Measurements from ENCODE around the gene TIMM44.

The TIMM44 gene

DNA sequence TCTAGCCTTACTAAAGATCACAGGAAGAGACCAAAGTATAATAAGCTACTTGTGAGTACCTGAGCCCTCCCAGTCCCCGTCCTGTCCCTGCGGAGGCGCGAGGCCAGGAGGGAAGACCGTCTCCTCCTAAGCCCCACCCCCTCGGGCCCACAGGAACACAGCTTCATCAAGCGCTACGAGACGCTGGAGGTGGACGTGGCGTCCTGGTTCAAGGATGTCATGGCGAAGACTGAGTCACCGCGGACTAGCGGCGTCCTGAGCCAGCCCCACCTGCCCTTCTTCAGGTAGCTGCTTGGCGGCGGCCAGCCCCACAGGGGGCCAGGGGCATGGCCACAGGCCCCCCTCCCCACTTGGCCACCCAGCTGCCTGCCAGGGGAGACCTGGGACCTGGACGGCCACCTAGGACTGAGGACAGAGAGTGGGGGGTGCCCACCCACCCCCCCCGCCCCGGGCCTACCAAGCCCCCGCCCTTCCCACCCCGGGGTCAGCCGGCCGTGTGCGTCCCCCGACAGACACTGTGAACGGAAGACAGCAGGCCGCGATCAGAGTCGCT, 31.2 kb downstream of the TIMM44 start:
- DNase-seq, result no peak

DNA sequence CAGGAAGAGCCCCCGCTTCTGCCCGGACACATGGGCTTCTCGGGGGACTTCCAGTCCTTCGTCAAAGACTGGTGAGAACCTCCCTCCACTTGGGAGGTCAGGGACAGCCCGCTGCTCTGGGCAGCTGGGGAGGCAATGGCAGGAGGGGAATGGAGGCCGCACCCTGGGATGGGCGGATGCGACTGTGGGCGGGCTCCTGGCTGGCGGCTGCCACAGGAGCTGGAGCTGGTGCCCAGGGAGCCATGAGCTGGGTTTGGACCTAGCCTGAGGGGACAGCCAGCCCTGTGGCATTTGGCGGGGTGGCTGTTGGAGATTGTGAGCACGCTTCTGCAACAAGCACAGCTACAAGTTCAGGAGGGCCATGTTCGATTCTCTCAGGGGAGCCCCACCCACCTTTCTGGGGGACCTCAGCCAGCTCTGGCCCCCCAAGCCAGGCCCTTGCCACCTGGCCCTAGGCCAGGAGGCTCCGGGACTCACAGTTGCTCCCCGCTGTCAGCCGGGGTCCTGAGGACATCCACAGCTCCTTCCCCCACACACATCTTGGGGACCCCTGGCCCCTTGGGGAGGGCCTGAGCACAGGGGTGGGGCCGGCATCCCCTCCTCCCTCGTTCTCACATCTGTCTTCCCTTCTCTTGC, 31.8 kb downstream of the TIMM44 start:
- no peak for DNase-seq

DNA sequence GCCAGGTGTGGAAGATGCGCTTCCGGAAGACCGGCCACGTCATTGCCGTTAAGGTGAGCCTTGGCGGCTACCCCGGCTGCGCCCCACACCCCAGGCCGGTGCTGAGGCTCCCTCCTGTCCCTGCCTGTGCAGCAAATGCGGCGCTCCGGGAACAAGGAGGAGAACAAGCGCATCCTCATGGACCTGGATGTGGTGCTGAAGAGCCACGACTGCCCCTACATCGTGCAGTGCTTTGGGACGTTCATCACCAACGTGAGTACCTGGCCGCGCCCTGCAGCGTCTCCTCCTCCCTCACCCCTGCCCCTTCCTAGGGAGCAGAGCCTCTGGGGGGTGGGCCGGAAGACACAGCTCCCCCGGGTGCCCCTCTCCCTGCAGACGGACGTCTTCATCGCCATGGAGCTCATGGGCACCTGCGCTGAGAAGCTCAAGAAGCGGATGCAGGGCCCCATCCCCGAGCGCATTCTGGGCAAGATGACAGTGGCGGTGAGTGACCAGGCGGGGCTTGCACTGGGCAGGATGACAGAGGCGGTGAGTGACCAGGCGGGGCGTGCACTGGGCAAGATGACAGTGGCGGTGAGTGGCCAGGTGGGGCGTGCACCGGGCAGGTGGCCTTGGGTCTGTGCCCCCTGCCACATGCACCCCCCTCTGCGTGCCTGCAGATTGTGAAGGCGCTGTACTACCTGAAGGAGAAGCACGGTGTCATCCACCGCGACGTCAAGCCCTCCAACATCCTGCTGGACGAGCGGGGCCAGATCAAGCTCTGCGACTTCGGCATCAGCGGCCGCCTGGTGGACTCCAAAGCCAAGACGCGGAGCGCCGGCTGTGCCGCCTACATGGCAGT, 32.9 kb downstream of the TIMM44 start:
- DNase-seq, result no peak

DNA sequence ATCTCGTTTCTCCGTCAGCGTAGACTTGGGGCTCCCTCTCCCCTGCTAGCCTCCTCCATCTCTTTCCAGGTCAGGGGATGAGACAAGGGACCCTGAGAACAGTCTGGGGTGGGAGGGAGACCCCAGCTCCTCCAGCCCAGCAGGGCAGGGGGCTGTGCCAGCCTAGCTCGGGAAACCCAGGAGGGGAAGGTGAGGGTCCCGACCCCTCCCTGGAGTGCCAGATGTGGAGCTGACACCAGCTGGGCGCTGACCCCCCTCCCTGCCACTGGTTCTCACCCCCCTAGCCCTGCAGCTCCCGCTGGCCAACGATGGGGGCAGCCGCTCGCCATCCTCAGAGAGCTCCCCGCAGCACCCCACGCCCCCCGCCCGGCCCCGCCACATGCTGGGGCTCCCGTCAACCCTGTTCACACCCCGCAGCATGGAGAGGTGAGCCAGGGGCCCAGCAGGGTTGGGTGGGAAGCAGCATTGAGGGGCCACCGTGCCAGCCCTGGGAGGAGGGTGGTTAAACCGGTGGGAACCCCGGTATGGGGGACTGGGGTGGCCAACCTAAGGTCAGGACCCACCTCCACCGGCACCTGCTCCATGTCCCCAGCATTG, 33.9 kb downstream of the TIMM44 start:
- DNase-seq, result no peak

DNA sequence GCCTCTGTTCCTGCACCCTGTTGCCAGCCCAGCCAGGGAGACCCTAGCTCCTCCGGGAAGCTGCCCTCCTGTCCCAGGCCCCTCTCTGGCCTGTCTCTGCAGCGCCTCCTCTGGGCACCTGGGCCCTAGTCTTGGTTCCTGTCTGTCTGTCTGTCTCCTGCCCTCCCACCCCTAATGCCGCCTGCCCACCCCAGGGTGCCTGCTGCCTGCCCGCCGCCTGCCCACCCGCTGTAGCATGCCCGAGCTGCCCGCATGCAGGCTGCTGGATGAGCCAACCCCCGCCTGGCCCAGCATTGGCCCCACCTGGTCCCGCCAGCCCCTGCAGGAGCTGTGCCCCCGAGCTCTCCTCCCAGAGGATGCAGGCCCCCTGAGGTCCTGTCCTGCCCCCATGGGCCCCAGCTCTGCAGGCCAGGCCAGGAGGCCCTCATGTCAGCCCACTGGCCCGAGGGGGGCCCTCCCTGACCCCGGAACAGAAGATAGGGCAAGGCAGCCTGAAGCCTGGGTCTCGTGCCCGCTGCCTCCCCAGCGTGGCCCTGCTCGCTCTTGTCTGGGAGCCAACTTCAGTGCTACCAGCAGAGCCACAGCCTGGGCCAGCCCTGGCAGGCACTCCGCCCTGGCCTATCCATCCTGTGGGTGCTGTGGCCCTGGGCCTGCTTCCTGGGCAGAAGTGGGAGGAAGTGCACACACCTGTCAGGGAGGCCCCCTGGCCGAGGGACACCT, 34.6 kb downstream of the TIMM44 start:
- DNase-seq, result no peak

DNA sequence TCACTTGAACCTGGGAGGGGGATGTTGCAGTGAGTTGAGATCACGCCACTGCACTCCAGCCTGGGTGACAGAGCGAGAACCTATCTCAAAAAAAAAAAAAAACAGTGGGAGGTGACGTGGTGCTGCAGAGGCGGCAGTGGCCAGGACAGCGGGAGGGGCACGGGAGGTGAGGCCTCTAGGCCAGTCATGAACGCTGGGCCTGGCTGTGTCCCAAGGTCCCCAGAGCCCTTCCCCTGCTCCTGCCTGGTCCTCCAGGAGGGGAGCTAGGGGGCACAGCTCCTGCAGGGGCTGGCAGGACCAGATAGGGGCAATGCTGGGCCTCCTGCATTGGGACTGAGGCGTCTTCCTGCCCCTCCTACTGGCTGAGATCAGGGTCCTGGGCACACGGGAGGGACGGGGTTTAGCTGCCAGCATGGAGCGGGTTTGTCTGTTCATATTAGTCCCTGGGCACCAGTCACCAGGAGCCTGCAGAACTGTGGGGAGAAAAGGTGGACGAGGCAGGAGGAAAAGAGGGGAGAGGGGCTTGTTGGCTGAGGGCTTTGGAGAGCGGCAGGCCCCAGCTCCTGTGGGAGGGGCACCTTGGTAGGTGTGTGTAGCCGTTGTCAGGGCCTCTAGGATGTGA, 35.3 kb downstream of the TIMM44 start:
- DNase-seq, result no peak

DNA sequence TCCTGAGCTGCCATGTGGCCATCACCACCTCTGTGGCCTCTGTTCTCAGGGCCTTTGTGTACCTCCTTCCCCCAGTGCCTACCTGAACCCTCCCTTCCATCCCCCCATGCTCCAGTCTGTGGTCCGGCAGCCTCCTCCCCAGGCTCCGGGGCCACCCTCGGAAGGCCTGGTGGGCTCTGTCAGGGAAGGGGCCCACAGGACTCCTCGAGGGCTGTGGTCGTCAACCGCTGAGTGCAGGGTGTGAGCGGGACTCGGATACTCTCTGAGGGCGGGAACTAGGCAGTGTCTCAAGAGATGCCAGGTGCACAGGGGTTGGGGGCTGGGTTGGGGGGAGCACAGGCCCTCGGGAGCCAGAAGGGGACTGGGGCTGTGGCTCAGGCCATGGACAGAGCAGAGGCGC, 35.9 kb downstream of the TIMM44 start:
- DNase-seq, result no peak

DNA sequence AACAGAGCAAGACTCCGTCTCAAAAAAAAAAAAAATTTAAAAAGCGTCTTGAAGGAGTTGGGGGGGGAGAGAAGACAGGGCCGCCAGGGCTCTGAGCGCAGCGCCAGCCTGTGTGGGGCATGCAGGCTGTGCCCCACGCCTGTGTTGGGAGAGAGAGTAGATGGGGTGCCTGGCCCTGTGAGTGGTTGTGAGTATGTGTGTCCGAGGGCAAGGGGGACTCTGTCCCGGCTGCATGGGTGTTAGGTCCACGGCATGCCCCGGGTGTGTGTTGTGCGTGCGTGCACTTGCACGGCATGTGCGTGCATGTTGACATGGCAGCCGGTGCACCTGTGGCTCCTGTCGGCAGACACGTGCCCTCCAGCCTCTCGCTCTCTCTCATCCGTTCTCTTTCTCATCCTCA, 36.3 kb downstream of the TIMM44 start:
- DNase-seq, result no peak

DNA sequence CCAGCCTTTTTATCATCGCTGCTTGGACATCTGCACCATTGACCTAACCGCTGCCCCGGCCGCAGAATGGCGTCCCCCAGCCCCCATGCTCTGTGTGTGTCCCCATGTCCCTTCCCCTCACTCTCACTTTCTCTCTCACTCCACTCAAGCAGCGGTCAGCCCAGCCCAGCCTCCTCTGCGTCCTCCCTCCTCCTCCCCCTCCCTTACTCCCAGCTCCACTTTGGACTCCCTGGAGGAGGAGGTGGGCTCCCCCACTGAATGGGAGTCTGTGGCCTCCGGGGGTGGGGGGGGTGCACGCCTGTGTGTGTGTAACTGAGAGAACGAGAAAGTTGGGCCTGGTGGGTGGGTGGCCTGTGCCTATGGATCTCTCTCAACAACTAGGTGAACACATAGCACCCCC, 37.6 kb downstream of the TIMM44 start:
- DNase-seq, result no peak

DNA sequence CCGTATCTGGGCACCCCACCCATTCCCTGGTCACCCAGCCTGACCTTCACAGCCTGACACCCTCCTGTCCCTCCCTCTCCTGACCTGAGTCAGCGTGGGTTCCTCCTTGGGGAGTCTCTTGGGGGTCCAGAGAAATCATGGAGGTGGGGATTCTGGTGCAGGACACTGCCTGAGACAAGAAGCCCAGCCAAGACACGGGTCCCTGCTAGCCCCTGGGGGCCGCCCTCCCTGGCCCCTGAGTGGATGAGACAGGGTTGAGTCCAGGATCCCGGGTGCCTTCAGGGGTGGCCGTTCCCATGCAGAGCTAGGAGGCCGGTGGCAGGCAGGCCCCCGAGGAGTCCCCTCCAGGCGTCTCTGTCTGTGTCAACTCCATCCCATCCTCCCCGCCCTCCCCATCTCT, 38.2 kb downstream of the TIMM44 start:
- DNase-seq, result no peak

DNA sequence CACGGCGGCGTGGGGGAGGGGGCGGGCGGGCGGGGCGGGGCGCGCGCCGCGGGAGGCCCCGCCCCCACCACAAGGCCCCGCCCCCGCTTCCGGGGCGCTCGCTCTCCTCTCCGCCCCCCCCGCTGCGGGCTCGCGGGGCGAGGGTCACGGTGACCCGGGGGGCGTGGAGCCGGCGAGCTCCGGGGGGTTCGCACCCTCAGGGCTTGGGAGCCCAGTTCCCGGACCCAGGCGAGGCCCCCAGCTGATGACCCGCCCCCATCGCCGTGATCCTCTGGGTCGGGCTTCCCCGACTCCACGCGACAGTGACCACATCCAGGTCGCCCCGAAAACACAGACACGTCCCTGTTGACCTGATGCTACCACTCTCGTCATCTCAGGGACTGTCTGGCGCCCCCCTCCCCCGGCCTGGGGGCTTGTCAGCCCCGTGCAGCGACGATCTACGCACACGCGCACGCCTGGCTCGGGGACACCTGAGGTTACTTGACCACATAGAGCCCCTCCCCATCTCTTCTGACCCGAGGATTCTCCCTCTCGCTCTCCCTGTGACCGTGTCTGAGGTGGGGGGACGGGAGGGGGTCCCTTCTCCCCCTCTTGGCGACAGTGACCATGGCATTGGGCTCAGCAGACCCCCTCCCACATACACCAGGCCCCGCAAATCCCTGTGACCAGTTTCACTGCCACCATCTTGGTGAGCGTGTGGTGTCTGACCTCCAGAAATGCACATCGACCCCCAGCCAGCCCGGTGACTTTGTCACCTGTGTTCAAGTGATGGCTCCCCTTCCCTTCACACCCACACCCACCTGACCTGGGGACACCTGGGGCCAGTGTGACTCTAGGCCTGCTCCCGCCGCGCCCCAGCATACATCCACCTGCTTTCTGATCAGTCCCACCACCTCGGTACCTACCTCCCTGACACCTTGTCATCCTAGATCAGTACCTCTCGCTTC, 39.1 kb downstream of the TIMM44 start:
- DNase-seq, result no peak

DNA sequence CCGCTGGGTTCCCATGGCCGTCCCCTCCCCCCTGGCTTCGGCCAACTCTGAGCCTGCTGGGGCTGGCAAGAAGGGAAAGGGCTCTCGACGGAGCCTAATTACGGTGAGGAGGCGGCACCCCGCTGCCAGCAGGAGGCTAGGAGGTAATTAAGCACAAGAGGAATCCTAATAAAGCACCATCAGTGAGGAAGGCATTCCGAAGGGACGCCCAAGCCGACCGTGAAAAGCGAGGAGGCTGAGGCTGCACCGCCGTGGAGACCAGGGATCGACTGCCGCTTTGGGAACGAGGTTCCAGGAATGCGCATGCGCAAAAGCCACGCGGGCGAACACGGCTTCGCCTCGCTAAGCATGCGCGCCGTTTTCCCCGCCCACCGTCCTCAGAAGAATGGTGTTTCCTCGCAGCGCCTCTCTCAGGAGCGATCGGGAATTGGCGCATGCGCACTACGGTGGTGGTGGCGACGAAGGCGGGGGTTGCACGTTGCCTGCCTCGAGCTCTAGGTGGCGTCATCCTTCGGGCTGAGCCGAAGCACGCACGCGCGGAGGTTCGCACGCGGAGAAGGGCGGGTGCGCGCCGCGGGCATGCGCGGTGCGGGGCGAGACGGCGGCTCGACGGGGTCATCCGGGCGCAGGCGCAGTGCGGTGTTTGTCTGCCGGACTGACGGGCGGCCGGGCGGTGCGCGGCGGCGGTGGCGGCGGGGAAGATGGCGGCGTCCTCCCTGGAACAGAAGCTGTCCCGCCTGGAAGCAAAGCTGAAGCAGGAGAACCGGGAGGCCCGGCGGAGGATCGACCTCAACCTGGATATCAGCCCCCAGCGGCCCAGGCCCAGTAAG, 40.0 kb downstream of the TIMM44 start, which contains the start of gene MAP2K7:
Gene MAP2K7 (plus strand): TSS at position 634 of the 830 bp plus-strand sequence. CDS start 68 bp downstream, at position 702.
- peak; percentile 99 for DNase-seq

DNA sequence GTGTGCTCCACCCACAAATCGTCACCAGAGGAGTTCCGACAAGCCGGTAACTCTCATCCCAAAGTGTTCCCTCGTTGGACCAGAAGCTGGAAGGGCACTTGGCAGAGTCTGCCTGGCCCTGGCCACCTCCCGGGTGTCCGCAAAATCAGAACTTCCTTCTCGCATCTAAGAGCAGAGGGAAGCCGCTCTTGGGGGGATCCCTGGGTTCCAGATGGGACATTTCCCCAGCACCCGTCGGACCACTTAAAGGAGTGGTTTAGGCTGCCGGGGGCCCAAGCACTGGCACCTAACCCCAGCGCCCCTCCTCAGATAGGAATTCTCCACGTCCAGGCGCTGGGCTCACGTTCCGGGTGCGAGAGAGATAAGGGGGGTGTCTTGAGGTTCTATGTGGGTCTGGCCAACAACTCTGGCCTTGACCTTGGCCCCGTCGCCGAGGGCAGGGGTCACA, 40.6 kb downstream of the TIMM44 start:
- DNase-seq, result no peak

DNA sequence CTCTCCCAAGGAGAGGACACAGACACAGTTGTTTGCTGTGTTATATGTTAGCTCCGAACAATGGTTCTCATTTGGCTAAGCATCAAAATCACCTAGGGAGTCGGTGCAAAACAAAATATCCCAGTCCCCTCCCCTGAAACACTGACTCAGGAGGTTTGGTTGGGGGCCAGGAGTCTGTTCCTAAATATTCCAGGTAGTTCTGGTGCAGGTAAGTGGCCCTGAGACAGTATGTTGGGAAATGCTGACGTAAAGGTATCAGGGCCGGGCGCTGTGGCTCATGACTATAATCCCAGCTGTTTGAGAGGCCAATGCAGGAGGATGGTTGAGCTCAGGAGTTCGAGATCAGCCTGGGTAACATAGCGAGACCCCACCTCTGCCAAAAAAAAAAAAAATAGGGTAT, 42.1 kb downstream of the TIMM44 start:
- no peak for DNase-seq

DNA sequence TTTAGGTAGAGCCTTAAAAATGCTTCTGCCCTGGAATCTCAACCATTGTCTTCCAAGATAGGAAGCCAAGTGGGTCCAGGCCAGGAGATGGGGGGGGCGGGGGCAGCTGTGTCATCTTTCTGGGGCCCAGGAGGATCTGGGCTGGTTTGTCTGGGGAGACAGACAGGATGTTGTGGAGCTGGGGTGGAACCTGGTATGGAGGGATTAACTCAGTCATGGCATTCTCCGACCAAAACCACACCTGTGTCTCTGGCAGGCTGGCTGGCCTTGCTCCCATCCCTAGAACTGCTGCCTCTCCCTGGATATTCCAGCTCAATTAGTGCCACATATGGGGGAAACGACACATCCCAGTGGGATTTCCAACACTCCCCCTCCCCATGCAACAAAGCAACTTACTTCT, 42.5 kb downstream of the TIMM44 start:
- no peak for DNase-seq

DNA sequence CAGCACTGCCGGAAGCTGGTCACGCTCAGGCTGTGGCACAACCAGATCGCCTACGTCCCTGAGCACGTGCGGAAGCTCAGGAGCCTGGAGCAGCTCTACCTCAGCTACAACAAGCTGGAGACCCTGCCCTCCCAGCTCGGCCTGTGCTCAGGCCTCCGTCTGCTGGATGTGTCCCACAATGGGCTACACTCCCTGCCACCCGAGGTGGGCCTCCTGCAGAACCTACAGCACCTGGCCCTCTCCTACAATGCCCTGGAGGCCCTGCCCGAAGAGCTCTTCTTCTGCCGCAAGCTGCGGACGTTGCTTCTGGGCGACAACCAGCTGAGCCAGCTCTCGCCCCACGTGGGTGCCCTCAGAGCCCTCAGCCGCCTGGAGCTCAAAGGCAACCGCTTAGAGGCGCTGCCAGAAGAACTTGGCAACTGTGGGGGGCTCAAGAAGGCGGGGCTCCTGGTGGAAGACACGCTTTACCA, 43.0 kb downstream of the TIMM44 start:
- DNase-seq, result no peak

DNA sequence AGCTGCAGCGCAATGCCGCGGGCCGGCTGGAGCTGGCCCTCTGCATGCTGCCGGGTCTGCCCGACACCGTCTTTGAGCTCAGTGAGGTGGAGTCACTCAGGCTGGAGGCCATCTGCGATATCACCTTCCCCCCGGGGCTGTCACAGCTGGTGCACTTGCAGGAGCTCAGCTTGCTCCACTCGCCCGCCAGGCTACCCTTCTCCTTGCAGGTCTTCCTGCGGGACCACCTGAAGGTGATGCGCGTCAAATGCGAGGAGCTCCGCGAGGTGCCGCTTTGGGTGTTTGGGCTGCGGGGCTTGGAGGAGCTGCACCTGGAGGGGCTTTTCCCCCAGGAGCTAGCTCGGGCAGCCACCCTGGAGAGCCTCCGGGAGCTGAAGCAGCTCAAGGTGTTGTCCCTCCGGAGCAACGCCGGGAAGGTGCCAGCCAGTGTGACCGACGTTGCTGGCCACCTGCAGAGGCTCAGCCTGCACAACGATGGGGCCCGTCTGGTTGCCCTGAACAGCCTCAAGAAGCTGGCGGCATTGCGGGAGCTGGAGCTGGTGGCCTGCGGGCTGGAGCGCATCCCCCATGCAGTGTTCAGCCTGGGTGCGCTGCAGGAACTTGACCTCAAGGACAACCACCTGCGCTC, 43.6 kb downstream of the TIMM44 start:
- no peak for DNase-seq

DNA sequence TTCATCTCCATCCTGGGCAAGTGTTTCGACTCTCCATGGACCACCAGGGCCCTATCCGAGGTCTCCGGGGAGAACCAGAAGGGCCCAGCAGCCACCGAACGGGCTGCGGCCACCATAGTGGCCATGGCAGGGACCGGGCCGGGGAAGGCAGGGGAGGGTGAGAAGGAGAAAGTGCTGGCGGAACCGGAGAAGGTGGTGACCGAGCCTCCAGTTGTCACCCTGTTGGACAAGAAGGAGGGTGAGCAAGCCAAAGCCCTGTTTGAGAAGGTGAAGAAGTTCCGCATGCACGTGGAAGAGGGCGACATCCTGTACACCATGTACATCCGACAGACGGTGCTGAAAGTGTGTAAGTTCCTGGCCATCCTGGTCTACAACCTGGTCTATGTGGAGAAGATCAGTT, 44.5 kb downstream of the TIMM44 start:
- DNase-seq, result no peak

DNA sequence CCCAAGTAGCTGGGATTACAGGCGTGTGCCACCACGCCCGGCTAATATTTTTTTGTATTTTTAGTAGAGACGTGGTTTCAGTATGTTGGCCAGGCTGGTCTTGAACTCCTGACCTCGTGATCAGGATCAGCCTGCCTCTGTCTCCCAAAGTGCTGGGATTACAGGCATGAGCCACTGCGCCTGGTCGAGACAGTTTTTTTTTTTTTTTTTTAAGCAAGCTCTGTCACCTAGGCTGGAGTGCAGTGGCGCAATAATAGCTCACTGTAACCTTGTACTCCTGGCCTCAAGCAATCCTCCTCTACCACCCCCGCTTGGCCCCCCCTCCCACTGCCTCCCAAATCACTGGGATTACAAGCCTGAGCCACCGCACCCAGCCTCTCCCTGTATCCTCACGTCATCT, 46.2 kb downstream of the TIMM44 start:
- DNase-seq, result no peak

DNA sequence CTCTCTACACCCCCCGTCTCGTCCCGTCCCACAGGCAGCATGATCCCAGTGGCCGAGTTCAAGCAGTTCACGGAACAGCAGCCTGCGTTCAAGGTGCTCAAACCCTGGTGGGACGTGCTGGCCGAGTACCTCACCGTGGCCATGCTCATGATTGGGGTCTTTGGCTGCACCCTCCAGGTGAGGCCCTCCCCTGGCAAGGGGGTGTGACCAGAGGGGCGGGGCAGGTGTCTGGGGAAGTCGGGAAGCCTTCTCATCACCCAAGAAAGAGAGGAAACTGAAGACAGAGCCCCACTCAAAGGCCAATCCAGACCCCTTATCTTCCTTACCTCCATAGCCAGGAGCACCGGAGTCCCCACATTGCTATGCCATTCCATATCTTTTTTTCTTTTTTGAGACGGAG, 47.9 kb downstream of the TIMM44 start:
- DNase-seq, result no peak

Data from NCI-H1436 (cell line).